Measurements from ENCODE around the gene TMTC1.

DNA sequence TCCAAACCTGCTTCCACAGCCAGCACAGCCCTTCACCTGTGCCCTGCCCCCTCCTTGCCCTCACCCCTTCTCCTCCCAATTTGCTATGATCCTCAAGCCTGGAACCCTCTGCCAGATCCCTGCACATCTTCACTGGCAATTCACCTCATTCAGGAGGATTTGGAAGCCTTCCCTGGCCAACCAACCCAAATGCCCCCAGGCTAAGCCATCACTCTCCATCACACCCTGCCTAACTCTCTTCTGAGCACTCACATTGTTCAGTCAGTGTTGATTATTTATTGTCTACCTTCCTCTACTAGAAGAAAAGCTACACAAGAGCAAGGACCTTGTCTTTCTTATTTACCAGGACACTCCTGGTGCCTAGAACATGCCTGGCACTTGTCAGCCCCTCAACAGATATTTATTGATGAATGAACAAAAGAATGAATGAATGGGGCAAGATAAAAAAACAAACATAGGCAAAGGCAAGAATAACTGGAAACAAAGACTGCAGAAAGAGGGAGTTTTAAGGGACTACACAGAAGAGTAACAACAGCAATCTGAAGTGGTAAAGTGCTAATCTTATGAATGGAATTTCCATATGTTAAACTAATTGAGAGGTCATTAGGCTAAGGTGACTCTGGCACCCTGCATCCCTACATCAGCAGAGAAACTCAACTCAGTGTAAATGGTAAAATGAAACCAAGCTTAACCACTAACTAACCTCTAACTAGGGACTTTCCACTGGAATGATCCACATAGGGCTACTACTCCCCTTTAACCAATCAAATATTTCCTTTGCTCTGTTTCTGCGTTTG is 33.4 kb downstream of the TMTC1 start:
- TF ChIP-seq, protein P1, sequence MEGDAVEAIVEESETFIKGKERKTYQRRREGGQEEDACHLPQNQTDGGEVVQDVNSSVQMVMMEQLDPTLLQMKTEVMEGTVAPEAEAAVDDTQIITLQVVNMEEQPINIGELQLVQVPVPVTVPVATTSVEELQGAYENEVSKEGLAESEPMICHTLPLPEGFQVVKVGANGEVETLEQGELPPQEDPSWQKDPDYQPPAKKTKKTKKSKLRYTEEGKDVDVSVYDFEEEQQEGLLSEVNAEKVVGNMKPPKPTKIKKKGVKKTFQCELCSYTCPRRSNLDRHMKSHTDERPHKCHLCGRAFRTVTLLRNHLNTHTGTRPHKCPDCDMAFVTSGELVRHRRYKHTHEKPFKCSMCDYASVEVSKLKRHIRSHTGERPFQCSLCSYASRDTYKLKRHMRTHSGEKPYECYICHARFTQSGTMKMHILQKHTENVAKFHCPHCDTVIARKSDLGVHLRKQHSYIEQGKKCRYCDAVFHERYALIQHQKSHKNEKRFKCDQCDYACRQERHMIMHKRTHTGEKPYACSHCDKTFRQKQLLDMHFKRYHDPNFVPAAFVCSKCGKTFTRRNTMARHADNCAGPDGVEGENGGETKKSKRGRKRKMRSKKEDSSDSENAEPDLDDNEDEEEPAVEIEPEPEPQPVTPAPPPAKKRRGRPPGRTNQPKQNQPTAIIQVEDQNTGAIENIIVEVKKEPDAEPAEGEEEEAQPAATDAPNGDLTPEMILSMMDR (conservative IDR thresholded peaks at IDR 0.05; ENCODE audit: low read depth in 2 of 2), result no peak
- no peak for TF ChIP-seq CREB1 (CRISPR knock-in tag; IDR thresholded peaks at IDR 0.05; ENCODE audit: low read depth)
- no peak for TF ChIP-seq EZH2 (IDR thresholded peaks at IDR 0.05; ENCODE audit: low read depth, unreplicated experiment)
- TF ChIP-seq, protein P2, sequence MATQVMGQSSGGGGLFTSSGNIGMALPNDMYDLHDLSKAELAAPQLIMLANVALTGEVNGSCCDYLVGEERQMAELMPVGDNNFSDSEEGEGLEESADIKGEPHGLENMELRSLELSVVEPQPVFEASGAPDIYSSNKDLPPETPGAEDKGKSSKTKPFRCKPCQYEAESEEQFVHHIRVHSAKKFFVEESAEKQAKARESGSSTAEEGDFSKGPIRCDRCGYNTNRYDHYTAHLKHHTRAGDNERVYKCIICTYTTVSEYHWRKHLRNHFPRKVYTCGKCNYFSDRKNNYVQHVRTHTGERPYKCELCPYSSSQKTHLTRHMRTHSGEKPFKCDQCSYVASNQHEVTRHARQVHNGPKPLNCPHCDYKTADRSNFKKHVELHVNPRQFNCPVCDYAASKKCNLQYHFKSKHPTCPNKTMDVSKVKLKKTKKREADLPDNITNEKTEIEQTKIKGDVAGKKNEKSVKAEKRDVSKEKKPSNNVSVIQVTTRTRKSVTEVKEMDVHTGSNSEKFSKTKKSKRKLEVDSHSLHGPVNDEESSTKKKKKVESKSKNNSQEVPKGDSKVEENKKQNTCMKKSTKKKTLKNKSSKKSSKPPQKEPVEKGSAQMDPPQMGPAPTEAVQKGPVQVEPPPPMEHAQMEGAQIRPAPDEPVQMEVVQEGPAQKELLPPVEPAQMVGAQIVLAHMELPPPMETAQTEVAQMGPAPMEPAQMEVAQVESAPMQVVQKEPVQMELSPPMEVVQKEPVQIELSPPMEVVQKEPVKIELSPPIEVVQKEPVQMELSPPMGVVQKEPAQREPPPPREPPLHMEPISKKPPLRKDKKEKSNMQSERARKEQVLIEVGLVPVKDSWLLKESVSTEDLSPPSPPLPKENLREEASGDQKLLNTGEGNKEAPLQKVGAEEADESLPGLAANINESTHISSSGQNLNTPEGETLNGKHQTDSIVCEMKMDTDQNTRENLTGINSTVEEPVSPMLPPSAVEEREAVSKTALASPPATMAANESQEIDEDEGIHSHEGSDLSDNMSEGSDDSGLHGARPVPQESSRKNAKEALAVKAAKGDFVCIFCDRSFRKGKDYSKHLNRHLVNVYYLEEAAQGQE (IDR thresholded peaks at IDR 0.05; ENCODE audit: unreplicated experiment), result no peak
- no peak for TF ChIP-seq POLR2AphosphoS5 (IDR thresholded peaks at IDR 0.05; ENCODE audit: low read depth)
- TF ChIP-seq ZNF114 (CRISPR knock-in tag; IDR thresholded peaks at IDR 0.05), result no peak
- no peak for TF ChIP-seq EZH2phosphoT487 (IDR thresholded peaks at IDR 0.05; ENCODE audit: unreplicated experiment)
